Uterus (tissue), 4 donors: ENCODE results near the gene LGALS7B. TPM values are rescaled to one million over a fixed set of nuclear protein-coding genes. Genes with fewer than 3 reads are reported as not detected.

ENCODE experiments used
- DNase-seq, 2 donors: peaks; one replicate each; pipeline ENCODE4 v3.0.0-alpha.2; 2019 to 2020
- H3K27ac ChIP-seq, 2 donors: fragments of 200-600 bp; sonication (generic); 1 replicate in 1 of 2; 2 replicates in 1 of 2; pipeline ENCODE4 v1.5.1; 2016 to 2018
- H3K27me3 ChIP-seq, 2 donors: fragments of 200-600 bp; sonication (generic); one replicate each; pipeline ENCODE4 v1.5.1; 2018 to 2019; ENCODE audit warnings: control low read depth in 1 of 2
- H3K36me3 ChIP-seq, 2 donors: fragments of 200-600 bp; sonication (generic); one replicate each; pipeline ENCODE4 v1.5.1; 2019; ENCODE audit warnings: control low read depth in 1 of 2
- H3K4me1 ChIP-seq, 2 donors: fragments of 200-600 bp; sonication (generic); one replicate each; pipeline ENCODE4 v1.5.1; 2018 to 2019; ENCODE audit warnings: control low read depth in 1 of 2
- H3K4me3 ChIP-seq, 2 donors: fragments of 200-600 bp; sonication (generic); 1 replicate in 1 of 2; 2 replicates in 1 of 2; pipeline ENCODE4 v1.5.1; 2018 to 2019; ENCODE audit warnings: mild to moderate bottlenecking in 1 of 2
- H3K9me3 ChIP-seq, 2 donors: fragments of 200-600 bp; sonication (generic); one replicate each; pipeline ENCODE4 v1.5.1; 2019; ENCODE audit warnings: control low read depth in 1 of 2
- CTCF ChIP-seq, 4 experiments: fragments of 200-600 bp in 2 of 4; fragments of 450-650 bp in 2 of 4; sonication (generic) in 2 of 4; IDR thresholded peaks; one replicate each; pipeline ENCODE4 v1.5.1; 2016 to 2019; ENCODE audit warnings: antibody characterized with exemption in 4 of 4, mild to moderate bottlenecking in 2 of 4, moderate library complexity in 1 of 4
- POLR2A ChIP-seq, 2 donors: fragments of 450-650 bp; IDR thresholded peaks; one replicate each; pipeline ENCODE4 v1.6.1; 2016; ENCODE audit warnings: antibody characterized with exemption in 2 of 2, mild to moderate bottlenecking in 1 of 2, moderate library complexity in 1 of 2
- intact Hi-C: fragments of 100-400 bp; cut with DNase I; formaldehyde crosslinking; loops from one replicate; pipeline ENCODE4 v1.15.1; 2023; ENCODE audit warnings: low total_unique reads
- total RNA-seq, 4 donors: library from RNA; depleted of rRNA in 3 of 4; stranded (reverse); fragments of >200 nt in 3 of 4; gene quantifications; one replicate each; pipeline versions ENCODE4 v1.1.0 to v1.2.4, GENCODE V29; 2014 to 2023
- donor health status: DM: yes; HTN: yes; CAD: no.

Gene LGALS7B
- total RNA-seq, 4 donors from 2014 or later, result 1.1 to 6.2 TPM; not detected in 2

DNA sequence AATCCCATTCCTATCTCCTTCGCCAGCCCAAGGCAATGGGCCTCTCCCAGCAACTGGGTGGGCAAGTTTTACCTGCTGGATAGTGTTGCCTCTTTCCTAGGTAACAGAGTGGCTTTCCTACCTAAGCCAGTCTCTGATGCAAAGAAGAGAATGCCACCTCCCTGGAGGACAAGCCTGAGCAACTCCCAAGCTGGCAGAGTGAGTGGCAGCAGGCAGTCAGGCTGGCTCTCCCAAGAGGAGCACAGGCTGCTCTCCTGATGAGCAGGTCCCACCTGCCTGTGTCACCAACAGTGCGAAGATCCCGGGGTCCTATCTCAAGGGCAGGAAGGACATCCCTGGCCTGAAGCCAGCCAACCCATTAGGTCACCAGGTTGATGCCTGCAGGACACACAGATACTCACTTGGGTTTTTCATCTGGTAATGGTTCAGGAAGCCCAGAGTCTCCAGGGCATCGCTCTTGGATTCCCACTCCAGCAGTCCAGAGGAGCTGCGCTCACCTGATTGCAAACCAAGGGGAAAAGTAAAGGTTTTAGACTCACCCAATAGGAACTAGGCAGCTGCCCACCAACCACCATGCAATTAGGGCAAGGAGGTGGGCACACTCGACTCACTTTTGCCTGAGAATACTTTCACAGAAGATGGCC is 48.1 kb downstream of the LGALS7B start:
- no peak for DNase-seq
- Histone ChIP-seq H3K36me3 (no peaks in the 10 kb centered on the region), H3K27me3 (no peaks in the 10 kb centered on the region), H3K27ac (no peak overlapping the region), H3K9me3 (no peaks in the 10 kb centered on the region), H3K4me3 (no peak overlapping the region), H3K4me1 (no peaks in the 10 kb centered on the region)
- intact Hi-C loops, result no loop called here
- TF ChIP-seq CTCF (IDR thresholded peaks at IDR 0.05), result no peak
- no peak for TF ChIP-seq POLR2A (IDR thresholded peaks at IDR 0.05)

- TF ChIP-seq POLR2A (IDR thresholded peaks at IDR 0.05), result no peak
- TF ChIP-seq CTCF (IDR thresholded peaks at IDR 0.05), result no peak
Measured at GRCh38 chr19:38837656-38838121, 48.7 kb downstream of the LGALS7B start.

GRCh38 chr19:38838208-38838985 is 49.4 kb downstream of the LGALS7B start:
- H3K27me3 ChIP-seq, result no peaks in the 10 kb centered on the region
- no peak overlapping the region for H3K4me3 ChIP-seq
- H3K9me3 ChIP-seq, result no peaks in the 10 kb centered on the region
- DNase-seq, result no peak
- intact Hi-C loops, result no loop called here
- no peak overlapping the region for H3K27ac ChIP-seq
- no peaks in the 10 kb centered on the region for H3K4me1 ChIP-seq
- TF ChIP-seq POLR2A (IDR thresholded peaks at IDR 0.05), result no peak
- TF ChIP-seq CTCF (IDR thresholded peaks at IDR 0.05), result no peak
- no peaks in the 10 kb centered on the region for H3K36me3 ChIP-seq

More at GRCh38 chr19:38837656-38838121, 48.7 kb downstream of the LGALS7B start:
- Histone ChIP-seq H3K27me3 (no peaks in the 10 kb centered on the region), H3K4me3 (no peak overlapping the region), H3K4me1 (no peaks in the 10 kb centered on the region), H3K9me3 (no peaks in the 10 kb centered on the region), H3K36me3 (no peaks in the 10 kb centered on the region), H3K27ac (no peak overlapping the region)
- intact Hi-C loops, result no loop called here
- no peak for DNase-seq

GRCh38 chr19:38838986-38839761 is 50.2 kb downstream of the LGALS7B start:
- intact Hi-C loops, result no loop called here
- no peaks in the 10 kb centered on the region for H3K9me3 ChIP-seq
- H3K4me3 ChIP-seq, result no peak overlapping the region
- H3K36me3 ChIP-seq, result no peaks in the 10 kb centered on the region
- TF ChIP-seq POLR2A (IDR thresholded peaks at IDR 0.05), result no peak
- TF ChIP-seq CTCF (IDR thresholded peaks at IDR 0.05), result no peak
- H3K27me3 ChIP-seq, result no peaks in the 10 kb centered on the region
- H3K27ac ChIP-seq, result no peak overlapping the region
- DNase-seq, result no peak
- no peaks in the 10 kb centered on the region for H3K4me1 ChIP-seq
